Right cardiac atrium (tissue), 5 donors: ENCODE measurements around the gene USP2. TPM values are rescaled to one million over a fixed set of nuclear protein-coding genes. Genes with fewer than 3 reads are reported as not detected.

Source experiments
- ATAC-seq, 2 donors: fragments of 200-7000 bp; cut with Tn5 transposase; one replicate each; pipeline versions ENCODE4 v1.8.0 to v1.9.1; 2020; ENCODE audit warnings: moderate library complexity in 2 of 2, mild to moderate bottlenecking in 1 of 2
- DNase-seq, 3 donors: peaks; one replicate each; pipeline ENCODE4 v3.0.0-alpha.2; 2020
- H3K27ac ChIP-seq: one replicate; pipeline ENCODE4 v1.5.1; 2013; ENCODE audit warnings: mild to moderate bottlenecking, low read length, control low read depth, moderate library complexity
- H3K27me3 ChIP-seq: one replicate; pipeline ENCODE4 v1.6.1; 2013; ENCODE audit not compliant: control insufficient read depth, insufficient read depth
- H3K4me1 ChIP-seq: one replicate; pipeline ENCODE4 v1.6.1; 2013; ENCODE audit warnings: low read length; ENCODE audit not compliant: control insufficient read depth, insufficient read depth
- H3K4me3 ChIP-seq: one replicate; pipeline ENCODE4 v1.5.1; 2013; ENCODE audit warnings: low read length, control low read depth
- H3K9me3 ChIP-seq: one replicate; pipeline ENCODE4 v1.6.1; 2013; ENCODE audit warnings: low read length; ENCODE audit not compliant: control insufficient read depth
- WGBS: extraction: QIAGEN DNeasy Blood & Tissue Kit; methylation state at CpG from one replicate; pipeline ENCODE4 v1.1.7; 2013; 5-methylcytosine and 5-hydroxymethylcytosine counted together
- intact Hi-C, 4 donors: fragments of 100-400 bp; cut with DNase I; formaldehyde crosslinking; loops; one replicate each; pipeline versions ENCODE4 v1.11.0 to v1.14.0; 2022 to 2023
- polyA plus RNA-seq: library from polyadenylated mRNA; stranded (reverse); fragments of 200-250 nt; gene quantifications from one replicate; pipeline ENCODE4 v1.2.3, GENCODE V29; 2013
- total RNA-seq, 4 donors: library from RNA; stranded (reverse); fragmentation: NEBNext Ultra II Directional; extraction: Animal tissue kit (Norgen Biotek cat#: 25700); gene quantifications; one replicate each; pipeline ENCODE4 v1.2.1, GENCODE V29; 2021
- donor health status: healthy with polysubstance abuse.
- donor health status: DM: no; HTN: yes; CAD: no.
- donor health status: DM: no; HTN: no; CAD: no.
- donor health status: DM: no; HTN: yes; CAD: no; lungs with severe emphysema.
- donor health status: DM: yes; HTN: yes; CAD: no.

Gene USP2
- total and polyA plus RNA-seq, 5 donors: 57.1 to 98.4 (median 93.1) TPM

DNA sequence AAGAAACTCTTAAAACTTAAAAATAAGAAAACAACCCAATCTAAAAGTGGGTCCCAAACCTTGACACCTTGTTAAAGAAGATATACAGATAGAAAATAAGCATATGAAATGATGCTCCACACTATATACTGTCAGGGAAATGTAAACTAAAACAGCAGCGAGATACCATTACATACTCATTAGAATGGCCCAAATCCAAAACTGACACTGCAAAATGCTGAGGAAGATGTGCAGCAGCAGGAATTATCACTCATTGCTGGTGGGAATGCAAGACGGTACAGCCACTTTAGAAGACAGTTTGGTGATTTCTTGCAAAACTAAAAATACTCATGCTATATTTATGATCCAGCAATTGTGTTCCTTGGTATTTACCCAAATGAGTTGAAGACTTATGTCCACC is 52.2 kb downstream of the USP2 start:
- Histone ChIP-seq H3K27ac (no peak overlapping the region), H3K27me3 (no peaks in the 10 kb centered on the region), H3K4me1 (no peaks in the 10 kb centered on the region), H3K4me3 (no peak overlapping the region), H3K9me3 (no peaks in the 10 kb centered on the region)
- DNase-seq (no peak), ATAC-seq (no peak)
- 53% methylated on average over 2 of the region's 2 CpGs for WGBS
- intact Hi-C loops: loop anchor here in 1 of 4 donors (10.0 kb wide), 1 partner anchor 125 kb away; the partner anchor contains the start of gene CBL

DNA sequence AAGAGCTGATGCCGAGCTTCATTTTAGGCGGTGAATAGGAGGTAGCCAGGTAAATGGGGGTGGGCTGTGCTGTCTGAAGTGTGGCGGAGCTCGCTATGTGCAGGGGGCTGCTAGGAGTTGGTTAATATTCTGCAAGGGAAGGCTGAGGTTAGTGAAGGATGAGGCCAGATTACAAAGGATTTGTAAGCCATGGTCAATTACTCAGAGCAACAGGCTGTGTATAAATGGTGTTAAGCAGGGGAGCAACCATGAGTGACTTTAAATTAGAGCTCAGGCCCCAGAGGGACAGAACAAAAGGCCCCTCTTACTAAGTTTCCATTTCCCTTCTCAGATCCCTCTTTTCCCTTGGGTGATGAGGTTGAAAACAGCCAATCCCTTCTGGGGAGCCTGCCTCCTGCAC is 57.3 kb downstream of the USP2 start:
- ATAC-seq (no peak), DNase-seq (peak in 1 of 3 donors; percentile 10)
- no peaks in the 10 kb centered on the region for H3K27me3 ChIP-seq
- intact Hi-C loops: loop anchor here in 1 of 4 donors (10.0 kb wide), 1 partner anchor 119 kb away; the partner anchor contains the start of gene CBL
- H3K4me3 ChIP-seq: no peak overlapping the region
- H3K27ac ChIP-seq: no peak overlapping the region
- H3K4me1 ChIP-seq: peaks cover 6% of the 10 kb centered on the region
- WGBS: 67% methylated on average over 4 of the region's 4 CpGs
- H3K9me3 ChIP-seq: no peaks in the 10 kb centered on the region

DNA sequence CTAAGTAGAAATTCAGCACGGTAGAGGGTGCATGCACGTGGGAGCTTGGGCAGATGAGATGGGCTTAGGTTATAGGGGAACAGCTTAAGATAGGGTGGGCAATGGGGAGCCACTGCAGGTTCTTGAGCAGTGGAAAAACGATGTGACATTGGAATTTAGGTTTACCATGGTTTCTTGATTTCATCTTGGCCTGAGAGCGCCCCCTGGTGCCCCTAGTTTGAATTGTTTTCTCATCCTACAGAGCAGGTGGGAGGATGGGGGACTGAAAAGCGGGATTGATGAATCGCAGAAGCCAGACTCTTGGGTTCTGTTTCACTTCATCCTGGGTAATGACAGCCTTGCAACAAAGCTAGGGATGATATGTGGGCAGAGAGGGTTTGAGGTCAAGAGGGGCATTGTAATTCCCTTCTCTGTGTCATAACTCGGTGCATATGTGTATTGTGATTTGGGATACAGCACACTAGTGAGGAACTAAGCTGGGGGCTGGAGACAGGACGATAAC is 57.9 kb downstream of the USP2 start:
- H3K27me3 ChIP-seq: no peaks in the 10 kb centered on the region
- no peak overlapping the region for H3K4me3 ChIP-seq
- no peak for ATAC-seq
- intact Hi-C loops: loop anchor here in 1 of 4 donors (10.0 kb wide), 1 partner anchor 119 kb away; the partner anchor contains the start of gene CBL
- peaks cover 10% of the 10 kb centered on the region for H3K4me1 ChIP-seq
- no peak overlapping the region for H3K27ac ChIP-seq
- 12% methylated on average over 8 of the region's 8 CpGs for WGBS
- DNase-seq: peak; percentile 72 to 87 (median 76)
- no peaks in the 10 kb centered on the region for H3K9me3 ChIP-seq

GRCh38 chr11:119322921-119323531 is 58.5 kb downstream of the USP2 start:
- no peaks in the 10 kb centered on the region for H3K27me3 ChIP-seq
- DNase-seq: peak in 1 of 3 donors; percentile 48

DNA sequence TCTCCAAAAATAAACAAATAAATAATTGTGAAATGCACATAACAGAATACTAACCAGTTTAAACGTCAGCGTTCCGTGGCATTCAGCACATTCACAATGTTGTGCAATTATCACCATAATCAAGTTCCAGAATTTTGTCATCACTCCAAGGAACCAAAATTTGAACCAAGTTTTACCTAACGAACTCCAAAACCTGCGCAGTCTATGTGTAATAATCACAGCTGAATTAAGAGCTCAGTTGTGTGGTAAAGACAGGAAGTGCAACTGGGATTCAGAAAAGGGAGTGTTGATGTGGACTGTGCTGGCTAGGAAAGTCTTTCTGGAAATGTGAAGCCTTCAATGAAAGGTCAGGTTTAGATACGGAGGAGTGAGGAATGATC is 59.1 kb downstream of the USP2 start:
- H3K9me3 ChIP-seq: no peaks in the 10 kb centered on the region
- H3K27me3 ChIP-seq: no peaks in the 10 kb centered on the region
- DNase-seq: no peak
- WGBS: 41% methylated on average over 6 of the region's 6 CpGs
- no peak for ATAC-seq
- no peak overlapping the region for H3K4me3 ChIP-seq
- intact Hi-C loops: loop anchor here in 1 of 4 donors (10.0 kb wide), 1 partner anchor 118 kb away; the partner anchor contains the start of gene CBL
- peaks cover 13% of the 10 kb centered on the region for H3K4me1 ChIP-seq
- peak overlapping the region; percentile 26 for H3K27ac ChIP-seq

More at GRCh38 chr11:119322921-119323531, 58.5 kb downstream of the USP2 start:
- no peak overlapping the region for H3K4me3 ChIP-seq
- H3K27ac ChIP-seq: no peak overlapping the region
- ATAC-seq: no peak
- 80% methylated on average over 20 of the region's 20 CpGs for WGBS
- H3K4me1 ChIP-seq: peaks cover 12% of the 10 kb centered on the region
- intact Hi-C loops: loop anchor here in 1 of 4 donors (10.0 kb wide), 1 partner anchor 118 kb away; the partner anchor contains the start of gene CBL
- no peaks in the 10 kb centered on the region for H3K9me3 ChIP-seq

- no peaks in the 10 kb centered on the region for H3K9me3 ChIP-seq
- H3K4me1 ChIP-seq: peaks cover 13% of the 10 kb centered on the region
- intact Hi-C loops: loop anchor here in 1 of 4 donors (10.0 kb wide), 1 partner anchor 116 kb away; the partner anchor contains the start of gene CBL
- peak overlapping the region; percentile 50 for H3K4me3 ChIP-seq
- peak overlapping the region; percentile 98 for H3K27ac ChIP-seq
- ATAC-seq: peak; percentile 58 to 65
- peak; percentile 74 to 91 (median 89) for DNase-seq
- WGBS: 5% methylated on average over 60 of the region's 60 CpGs
- H3K27me3 ChIP-seq: no peaks in the 10 kb centered on the region
These were observed 60.5 kb downstream of the USP2 start for GRCh38 chr11:119320776-119321524.

- 33% methylated on average over 17 of the region's 17 CpGs for WGBS
- peak in 1 of 2 donors; percentile 2 for ATAC-seq
These were observed 61.2 kb downstream of the USP2 start for GRCh38 chr11:119320240-119320775.

GRCh38 chr11:119319700-119320239 is 61.7 kb downstream of the USP2 start:
- no peaks in the 10 kb centered on the region for H3K9me3 ChIP-seq
- H3K4me1 ChIP-seq: peaks cover 13% of the 10 kb centered on the region
- intact Hi-C loops: loop anchor here in 2 of 4 donors (10.0 kb wide), 1 partner anchor 115 kb away; the partner anchor contains the start of gene CBL (in 2 of the 2)
- H3K27me3 ChIP-seq: no peaks in the 10 kb centered on the region
- H3K27ac ChIP-seq: peak overlapping the region; percentile 90
- 31% methylated on average over 11 of the region's 11 CpGs for WGBS
- no peak overlapping the region for H3K4me3 ChIP-seq
- peak; percentile 1 to 54 for ATAC-seq
- peak; percentile 59 to 74 (median 72) for DNase-seq

More at GRCh38 chr11:119320240-119320775, 61.2 kb downstream of the USP2 start:
- intact Hi-C loops: loop anchor here in 1 of 4 donors (10.0 kb wide), 1 partner anchor 116 kb away; the partner anchor contains the start of gene CBL
- Histone ChIP-seq H3K27me3 (no peaks in the 10 kb centered on the region), H3K4me1 (peaks cover 13% of the 10 kb centered on the region), H3K9me3 (no peaks in the 10 kb centered on the region), H3K27ac (peak overlapping the region; percentile 98), H3K4me3 (peak overlapping the region; percentile 50)
- DNase-seq: peak; percentile 64 to 83 (median 81)

DNA sequence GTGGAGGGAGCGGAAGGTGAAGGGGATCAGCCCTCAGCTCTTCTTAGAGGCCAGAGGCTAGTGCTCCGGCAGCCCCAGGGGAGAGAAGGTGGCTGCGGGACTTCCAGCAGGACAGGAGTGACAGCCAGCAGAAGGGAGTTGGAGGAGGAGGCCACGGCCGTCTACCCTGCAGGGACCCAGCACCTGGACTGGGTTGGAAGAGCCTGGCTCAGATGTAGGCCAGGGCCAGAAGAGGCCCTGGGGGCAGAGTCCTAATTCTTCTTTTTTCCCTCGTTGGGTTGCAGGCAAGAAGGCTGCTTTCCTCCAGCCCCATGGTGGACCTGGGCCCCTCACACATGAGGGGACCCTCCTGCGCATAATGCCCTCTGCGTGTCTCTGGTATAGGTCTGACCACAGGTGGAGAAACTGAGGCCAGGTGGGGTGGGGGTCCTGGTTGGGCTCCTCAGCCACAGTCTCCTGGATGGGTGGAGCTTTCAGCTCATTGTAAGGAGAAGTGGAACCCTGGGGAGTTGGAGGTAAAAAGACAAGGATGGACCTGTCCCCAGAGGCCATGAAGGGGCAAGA is 62.3 kb downstream of the USP2 start:
- H3K27me3 ChIP-seq: no peaks in the 10 kb centered on the region
- WGBS: 61% methylated on average over 8 of the region's 8 CpGs
- peaks cover 13% of the 10 kb centered on the region for H3K4me1 ChIP-seq
- DNase-seq (peak; percentile 23 to 62 (median 28)), ATAC-seq (no peak)
- H3K9me3 ChIP-seq: no peaks in the 10 kb centered on the region
- H3K4me3 ChIP-seq: no peak overlapping the region
- intact Hi-C loops: loop anchor here in 1 of 4 donors (10.0 kb wide), 1 partner anchor 114 kb away; the partner anchor contains the start of gene CBL
- peak overlapping the region; percentile 90 for H3K27ac ChIP-seq
